H9 (cell line): ENCODE results near the gene UNCX. TPM values are rescaled to one million over a fixed set of nuclear protein-coding genes. Genes with fewer than 3 reads are reported as not detected.

Experiments
- DNase-seq: peaks from one replicate; pipeline ENCODE4 v3.0.0-alpha.2; 2017
- H2AFZ ChIP-seq: one replicate; pipeline ENCODE4 v1.6.1; 2013; ENCODE audit warnings: mild to moderate bottlenecking, low read length, control low read depth, moderate library complexity
- H2AK5ac ChIP-seq: 2 replicates; pipeline ENCODE4 v1.6.1; 2013; ENCODE audit warnings: low read length, control low read depth, mixed read lengths; ENCODE audit not compliant: insufficient read length
- H2BK120ac ChIP-seq: one replicate; pipeline ENCODE4 v1.6.1; 2013; ENCODE audit warnings: low read depth, mild to moderate bottlenecking, low read length, control low read depth, inconsistent platforms; ENCODE audit not compliant: poor library complexity, severe bottlenecking
- H2BK12ac ChIP-seq: 2 replicates; pipeline ENCODE4 v1.6.1; 2013; ENCODE audit warnings: low read length, control low read depth, mixed read lengths, low read depth; ENCODE audit not compliant: insufficient read length
- H2BK15ac ChIP-seq: 2 replicates; pipeline ENCODE4 v1.6.1; 2013; ENCODE audit warnings: low read depth, low read length, control low read depth
- H2BK20ac ChIP-seq: one replicate; pipeline ENCODE4 v1.6.1; 2013; ENCODE audit warnings: low read depth, mild to moderate bottlenecking, low read length, control low read depth, inconsistent platforms; ENCODE audit not compliant: poor library complexity, severe bottlenecking
- H2BK5ac ChIP-seq: 2 replicates; pipeline ENCODE4 v1.6.1; 2013; ENCODE audit warnings: low read length, control low read depth, mixed read lengths; ENCODE audit not compliant: insufficient read length
- H3K14ac ChIP-seq: 2 replicates; pipeline ENCODE4 v1.6.1; 2013; ENCODE audit warnings: low read length, control low read depth; ENCODE audit not compliant: insufficient read depth
- H3K18ac ChIP-seq: 2 replicates; pipeline ENCODE4 v1.6.1; 2013; ENCODE audit warnings: low read depth, mild to moderate bottlenecking, mixed read lengths, low read length, control low read depth; ENCODE audit not compliant: insufficient read length
- H3K23ac ChIP-seq: 2 replicates; pipeline ENCODE4 v1.6.1; 2013; ENCODE audit warnings: low read length, control low read depth, mixed read lengths, low read depth; ENCODE audit not compliant: insufficient read length
- H3K23me2 ChIP-seq: 2 replicates; pipeline ENCODE4 v1.6.1; 2013; ENCODE audit warnings: low read depth, mild to moderate bottlenecking, mixed read lengths, low read length, control low read depth; ENCODE audit not compliant: insufficient read length, poor library complexity, severe bottlenecking
- H3K27ac ChIP-seq: 2 replicates; pipeline ENCODE4 v1.5.1; 2013; ENCODE audit warnings: low read length, control low read depth, mixed read lengths, low read depth; ENCODE audit not compliant: insufficient read length
- H3K27me3 ChIP-seq: 2 replicates; pipeline ENCODE4 v1.6.1; 2013; ENCODE audit warnings: low read length, control low read depth, inconsistent platforms; ENCODE audit not compliant: insufficient read depth
- H3K4ac ChIP-seq: 2 replicates; pipeline ENCODE4 v1.6.1; 2013; ENCODE audit warnings: low read depth, mild to moderate bottlenecking, control low read depth, inconsistent platforms, low read length, moderate library complexity
- H3K4me1 ChIP-seq: 2 replicates; pipeline ENCODE4 v1.6.1; 2013; ENCODE audit warnings: low read length, control low read depth, inconsistent platforms; ENCODE audit not compliant: insufficient read depth
- H3K4me2 ChIP-seq: 2 replicates; pipeline ENCODE4 v1.6.1; 2013; ENCODE audit warnings: low read length, control low read depth, mixed read lengths; ENCODE audit not compliant: insufficient read length, insufficient read depth
- H3K56ac ChIP-seq: 2 replicates; pipeline ENCODE4 v1.6.1; 2013; ENCODE audit warnings: low read depth, mild to moderate bottlenecking, mixed read lengths, low read length, control low read depth; ENCODE audit not compliant: insufficient read length
- H3K79me1 ChIP-seq: 2 replicates; pipeline ENCODE4 v1.6.1; 2013; ENCODE audit warnings: low read depth, mild to moderate bottlenecking, moderate library complexity, low read length, control low read depth, inconsistent platforms; ENCODE audit not compliant: insufficient read depth, poor library complexity, severe bottlenecking
- H3K79me2 ChIP-seq: 2 replicates; pipeline ENCODE4 v1.6.1; 2013; ENCODE audit warnings: low read length, control low read depth, inconsistent platforms; ENCODE audit not compliant: insufficient read depth
- H3K9ac ChIP-seq: 2 replicates; pipeline ENCODE4 v1.6.1; 2013; ENCODE audit warnings: low read length, control low read depth, mixed read lengths; ENCODE audit not compliant: insufficient read length; ENCODE audit errors: extremely low read depth
- H3K9me3 ChIP-seq: one replicate; pipeline ENCODE4 v1.6.1; 2013; ENCODE audit warnings: low read depth, low read length, inconsistent platforms; ENCODE audit not compliant: control insufficient read depth
- H3T11ph ChIP-seq: one replicate; pipeline ENCODE4 v1.6.1; 2013; ENCODE audit warnings: mild to moderate bottlenecking, low read length, control low read depth, inconsistent platforms
- H4K20me1 ChIP-seq: one replicate; pipeline ENCODE4 v1.6.1; 2013; ENCODE audit not compliant: control insufficient read depth, insufficient read length, insufficient read depth
- H4K5ac ChIP-seq: 2 replicates; pipeline ENCODE4 v1.6.1; 2013; ENCODE audit warnings: low read depth, mild to moderate bottlenecking, mixed read lengths, low read length, control low read depth; ENCODE audit not compliant: insufficient read length
- H4K8ac ChIP-seq: replicated peaks from 2 replicates; pipeline ENCODE4 v1.6.1; 2013; ENCODE audit warnings: low read length, control low read depth, mixed read lengths, low read depth; ENCODE audit not compliant: insufficient read length
- H4K91ac ChIP-seq: 2 replicates; pipeline ENCODE4 v1.6.1; 2013; ENCODE audit warnings: low read depth, mild to moderate bottlenecking, moderate library complexity, mixed read lengths, low read length, control low read depth; ENCODE audit not compliant: insufficient read length
- H3K27ac Mint-ChIP-seq, 3 experiments: 2 replicates in 2 of 3; 3 replicates in 1 of 3; pipeline ENCODE4 v1.8.0; 2020 to 2021; ENCODE audit warnings: mixed read lengths in 3 of 3, mild to moderate bottlenecking in 1 of 3, moderate library complexity in 1 of 3
- H3K27me3 Mint-ChIP-seq: 2 replicates; pipeline ENCODE4 v1.8.0; 2021; ENCODE audit warnings: low read depth, mild to moderate bottlenecking, moderate library complexity, mixed read lengths
- H3K36me3 Mint-ChIP-seq, 3 experiments: 2 replicates in 2 of 3; 3 replicates in 1 of 3; pipeline ENCODE4 v1.8.0; 2020 to 2021; ENCODE audit warnings: low read depth in 3 of 3, mixed read lengths in 3 of 3; ENCODE audit not compliant: insufficient read depth in 1 of 3
- H3K4me1 Mint-ChIP-seq, 2 experiments: 2 replicates each; pipeline ENCODE4 v1.8.0; 2020; ENCODE audit warnings: mixed read lengths in 2 of 2
- H3K4me3 Mint-ChIP-seq, 2 experiments: 2 replicates in 1 of 2; 3 replicates in 1 of 2; pipeline ENCODE4 v1.8.0; 2020 to 2021; ENCODE audit warnings: mild to moderate bottlenecking in 2 of 2, mixed read lengths in 2 of 2, moderate library complexity in 1 of 2
- H3K9me3 Mint-ChIP-seq, 2 experiments: 2 replicates in 1 of 2; 3 replicates in 1 of 2; pipeline ENCODE4 v1.8.0; 2020; ENCODE audit warnings: mild to moderate bottlenecking in 2 of 2, mixed read lengths in 2 of 2, moderate library complexity in 1 of 2
- CTCF ChIP-seq: fragments of 200-600 bp; sonication (generic); conservative IDR thresholded peaks from 3 replicates; pipeline ENCODE4 v1.8.0; 2021; ENCODE audit warnings: antibody characterized with exemption, mild to moderate bottlenecking
- WGBS: extraction: QIAGEN DNeasy Blood & Tissue Kit; methylation state at CpG from one replicate; pipeline ENCODE4 v1.1.7; 2013; ENCODE audit warnings: missing lambda C conversion rate, low lambda C conversion rate, mixed read lengths; ENCODE audit not compliant: insufficient read length; ENCODE audit errors: extremely low coverage; 5-methylcytosine and 5-hydroxymethylcytosine counted together
- total RNA-seq: library from RNA; stranded (reverse); gene quantifications from 2 replicates; pipeline ENCODE4 v1.2.1, GENCODE V29; 2021

UNCX gene
- total RNA-seq, 1 experiment from 2014 or later = not detected

- Histone ChIP-seq H4K5ac (no peak overlapping the region), H3T11ph (no peak overlapping the region), H3K4me2 (no peak overlapping the region), H2AFZ (no peak overlapping the region), H3K18ac (no peak overlapping the region), H2BK20ac (no peak overlapping the region), H2AK5ac (no peak overlapping the region), H3K23me2 (no peaks in the 10 kb centered on the region), H4K8ac (no peak overlapping the region), H3K79me2 (no peaks in the 10 kb centered on the region), H3K9me3 (no peaks in the 10 kb centered on the region), H3K4me1 (no peaks in the 10 kb centered on the region), H2BK5ac (no peak overlapping the region), H3K23ac (no peak overlapping the region), H3K14ac (no peak overlapping the region), H2BK120ac (no peak overlapping the region), H4K20me1 (no peaks in the 10 kb centered on the region), H3K56ac (no peak overlapping the region), H4K91ac (no peak overlapping the region), H2BK12ac (no peak overlapping the region), H3K27ac (no peak overlapping the region), H3K27me3 (peaks cover 88% of the 10 kb centered on the region), H2BK15ac (no peak overlapping the region), H3K9ac (no peak overlapping the region), H3K4ac (no peak overlapping the region), H3K79me1 (no peaks in the 10 kb centered on the region)
- no CpG with 5 or more reads among the region's 38 CpGs for WGBS
- H3K4me1 Mint-ChIP-seq = peaks cover 5 to 37% of the 10 kb centered on the region in 2 experiments; a peak in 3 of 4 replicates
- H3K9me3 Mint-ChIP-seq = peaks cover 0 to 2% of the 10 kb centered on the region in 2 experiments; a peak in 3 of 5 replicates
- no peak overlapping the region for H3K27ac Mint-ChIP-seq
- TF ChIP-seq CTCF = no peak
- H3K4me3 Mint-ChIP-seq = no peak overlapping the region; a peak in 1 of 5 replicates
- DNase-seq = no peak
- H3K36me3 Mint-ChIP-seq = no peaks in the 10 kb centered on the region; a peak in 2 of 7 replicates
- peaks cover 93% of the 10 kb centered on the region for H3K27me3 Mint-ChIP-seq
Observed at GRCh38 chr7:1241258-1241602, 8.6 kb downstream of the UNCX start.
